H9 (cell line): Measurements from ENCODE around the gene CHD6. TPM values are rescaled to one million over a fixed set of nuclear protein-coding genes. Genes with fewer than 3 reads are reported as not detected.

Source experiments
- DNase-seq: peaks from one replicate; pipeline ENCODE4 v3.0.0-alpha.2; 2017
- H2AFZ ChIP-seq: one replicate; pipeline ENCODE4 v1.6.1; 2013; ENCODE audit warnings: mild to moderate bottlenecking, low read length, control low read depth, moderate library complexity
- H2AK5ac ChIP-seq: 2 replicates; pipeline ENCODE4 v1.6.1; 2013; ENCODE audit warnings: low read length, control low read depth, mixed read lengths; ENCODE audit not compliant: insufficient read length
- H2BK120ac ChIP-seq: one replicate; pipeline ENCODE4 v1.6.1; 2013; ENCODE audit warnings: low read depth, mild to moderate bottlenecking, low read length, control low read depth, inconsistent platforms; ENCODE audit not compliant: poor library complexity, severe bottlenecking
- H2BK12ac ChIP-seq: 2 replicates; pipeline ENCODE4 v1.6.1; 2013; ENCODE audit warnings: low read length, control low read depth, mixed read lengths, low read depth; ENCODE audit not compliant: insufficient read length
- H2BK15ac ChIP-seq: 2 replicates; pipeline ENCODE4 v1.6.1; 2013; ENCODE audit warnings: low read depth, low read length, control low read depth
- H2BK20ac ChIP-seq: one replicate; pipeline ENCODE4 v1.6.1; 2013; ENCODE audit warnings: low read depth, mild to moderate bottlenecking, low read length, control low read depth, inconsistent platforms; ENCODE audit not compliant: poor library complexity, severe bottlenecking
- H2BK5ac ChIP-seq: 2 replicates; pipeline ENCODE4 v1.6.1; 2013; ENCODE audit warnings: low read length, control low read depth, mixed read lengths; ENCODE audit not compliant: insufficient read length
- H3K14ac ChIP-seq: 2 replicates; pipeline ENCODE4 v1.6.1; 2013; ENCODE audit warnings: low read length, control low read depth; ENCODE audit not compliant: insufficient read depth
- H3K18ac ChIP-seq: 2 replicates; pipeline ENCODE4 v1.6.1; 2013; ENCODE audit warnings: low read depth, mild to moderate bottlenecking, mixed read lengths, low read length, control low read depth; ENCODE audit not compliant: insufficient read length
- H3K23ac ChIP-seq: 2 replicates; pipeline ENCODE4 v1.6.1; 2013; ENCODE audit warnings: low read length, control low read depth, mixed read lengths, low read depth; ENCODE audit not compliant: insufficient read length
- H3K23me2 ChIP-seq: 2 replicates; pipeline ENCODE4 v1.6.1; 2013; ENCODE audit warnings: low read depth, mild to moderate bottlenecking, mixed read lengths, low read length, control low read depth; ENCODE audit not compliant: insufficient read length, poor library complexity, severe bottlenecking
- H3K27ac ChIP-seq: 2 replicates; pipeline ENCODE4 v1.5.1; 2013; ENCODE audit warnings: low read length, control low read depth, mixed read lengths, low read depth; ENCODE audit not compliant: insufficient read length
- H3K27me3 ChIP-seq: 2 replicates; pipeline ENCODE4 v1.6.1; 2013; ENCODE audit warnings: low read length, control low read depth, inconsistent platforms; ENCODE audit not compliant: insufficient read depth
- H3K4ac ChIP-seq: 2 replicates; pipeline ENCODE4 v1.6.1; 2013; ENCODE audit warnings: low read depth, mild to moderate bottlenecking, control low read depth, inconsistent platforms, low read length, moderate library complexity
- H3K4me1 ChIP-seq: 2 replicates; pipeline ENCODE4 v1.6.1; 2013; ENCODE audit warnings: low read length, control low read depth, inconsistent platforms; ENCODE audit not compliant: insufficient read depth
- H3K4me2 ChIP-seq: 2 replicates; pipeline ENCODE4 v1.6.1; 2013; ENCODE audit warnings: low read length, control low read depth, mixed read lengths; ENCODE audit not compliant: insufficient read length, insufficient read depth
- H3K56ac ChIP-seq: 2 replicates; pipeline ENCODE4 v1.6.1; 2013; ENCODE audit warnings: low read depth, mild to moderate bottlenecking, mixed read lengths, low read length, control low read depth; ENCODE audit not compliant: insufficient read length
- H3K79me1 ChIP-seq: 2 replicates; pipeline ENCODE4 v1.6.1; 2013; ENCODE audit warnings: low read depth, mild to moderate bottlenecking, moderate library complexity, low read length, control low read depth, inconsistent platforms; ENCODE audit not compliant: insufficient read depth, poor library complexity, severe bottlenecking
- H3K79me2 ChIP-seq: 2 replicates; pipeline ENCODE4 v1.6.1; 2013; ENCODE audit warnings: low read length, control low read depth, inconsistent platforms; ENCODE audit not compliant: insufficient read depth
- H3K9ac ChIP-seq: 2 replicates; pipeline ENCODE4 v1.6.1; 2013; ENCODE audit warnings: low read length, control low read depth, mixed read lengths; ENCODE audit not compliant: insufficient read length; ENCODE audit errors: extremely low read depth
- H3K9me3 ChIP-seq: one replicate; pipeline ENCODE4 v1.6.1; 2013; ENCODE audit warnings: low read depth, low read length, inconsistent platforms; ENCODE audit not compliant: control insufficient read depth
- H3T11ph ChIP-seq: one replicate; pipeline ENCODE4 v1.6.1; 2013; ENCODE audit warnings: mild to moderate bottlenecking, low read length, control low read depth, inconsistent platforms
- H4K20me1 ChIP-seq: one replicate; pipeline ENCODE4 v1.6.1; 2013; ENCODE audit not compliant: control insufficient read depth, insufficient read length, insufficient read depth
- H4K5ac ChIP-seq: 2 replicates; pipeline ENCODE4 v1.6.1; 2013; ENCODE audit warnings: low read depth, mild to moderate bottlenecking, mixed read lengths, low read length, control low read depth; ENCODE audit not compliant: insufficient read length
- H4K8ac ChIP-seq: replicated peaks from 2 replicates; pipeline ENCODE4 v1.6.1; 2013; ENCODE audit warnings: low read length, control low read depth, mixed read lengths, low read depth; ENCODE audit not compliant: insufficient read length
- H4K91ac ChIP-seq: 2 replicates; pipeline ENCODE4 v1.6.1; 2013; ENCODE audit warnings: low read depth, mild to moderate bottlenecking, moderate library complexity, mixed read lengths, low read length, control low read depth; ENCODE audit not compliant: insufficient read length
- H3K27ac Mint-ChIP-seq, 3 experiments: 2 replicates in 2 of 3; 3 replicates in 1 of 3; pipeline ENCODE4 v1.8.0; 2020 to 2021; ENCODE audit warnings: mixed read lengths in 3 of 3, mild to moderate bottlenecking in 1 of 3, moderate library complexity in 1 of 3
- H3K27me3 Mint-ChIP-seq: 2 replicates; pipeline ENCODE4 v1.8.0; 2021; ENCODE audit warnings: low read depth, mild to moderate bottlenecking, moderate library complexity, mixed read lengths
- H3K36me3 Mint-ChIP-seq, 3 experiments: 2 replicates in 2 of 3; 3 replicates in 1 of 3; pipeline ENCODE4 v1.8.0; 2020 to 2021; ENCODE audit warnings: low read depth in 3 of 3, mixed read lengths in 3 of 3; ENCODE audit not compliant: insufficient read depth in 1 of 3
- H3K4me1 Mint-ChIP-seq, 2 experiments: 2 replicates each; pipeline ENCODE4 v1.8.0; 2020; ENCODE audit warnings: mixed read lengths in 2 of 2
- H3K4me3 Mint-ChIP-seq, 2 experiments: 2 replicates in 1 of 2; 3 replicates in 1 of 2; pipeline ENCODE4 v1.8.0; 2020 to 2021; ENCODE audit warnings: mild to moderate bottlenecking in 2 of 2, mixed read lengths in 2 of 2, moderate library complexity in 1 of 2
- H3K9me3 Mint-ChIP-seq, 2 experiments: 2 replicates in 1 of 2; 3 replicates in 1 of 2; pipeline ENCODE4 v1.8.0; 2020; ENCODE audit warnings: mild to moderate bottlenecking in 2 of 2, mixed read lengths in 2 of 2, moderate library complexity in 1 of 2
- CTCF ChIP-seq: fragments of 200-600 bp; sonication (generic); conservative IDR thresholded peaks from 3 replicates; pipeline ENCODE4 v1.8.0; 2021; ENCODE audit warnings: antibody characterized with exemption, mild to moderate bottlenecking
- WGBS: extraction: QIAGEN DNeasy Blood & Tissue Kit; methylation state at CpG from one replicate; pipeline ENCODE4 v1.1.7; 2013; ENCODE audit warnings: missing lambda C conversion rate, low lambda C conversion rate, mixed read lengths; ENCODE audit not compliant: insufficient read length; ENCODE audit errors: extremely low coverage; 5-methylcytosine and 5-hydroxymethylcytosine counted together
- total RNA-seq: library from RNA; stranded (reverse); gene quantifications from 2 replicates; pipeline ENCODE4 v1.2.1, GENCODE V29; 2021

Gene CHD6
- total RNA-seq, 1 experiment from 2014 or later = 51.5 TPM

- Histone ChIP-seq H3K27ac (no peak overlapping the region), H2AK5ac (no peak overlapping the region), H2BK20ac (no peak overlapping the region), H3K4me2 (peak overlapping the region; percentile 63), H3K9me3 (no peaks in the 10 kb centered on the region), H3K79me1 (peaks cover 4% of the 10 kb centered on the region), H2BK15ac (no peak overlapping the region), H3K9ac (no peak overlapping the region), H2BK120ac (no peak overlapping the region), H4K91ac (no peak overlapping the region), H3K56ac (no peak overlapping the region), H3K4ac (no peak overlapping the region), H3T11ph (no peak overlapping the region), H3K23ac (no peak overlapping the region), H3K18ac (no peak overlapping the region), H3K79me2 (peaks cover 26% of the 10 kb centered on the region; the same call in 1 of the 2 replicates), H2AFZ (no peak overlapping the region), H3K14ac (no peak overlapping the region), H4K8ac (no peak overlapping the region), H4K5ac (no peak overlapping the region), H3K23me2 (peaks cover 9% of the 10 kb centered on the region), H2BK5ac (no peak overlapping the region), H3K27me3 (no peaks in the 10 kb centered on the region), H3K4me1 (peaks cover 3% of the 10 kb centered on the region; the same call in 1 of the 2 replicates), H4K20me1 (no peaks in the 10 kb centered on the region), H2BK12ac (no peak overlapping the region)
- Mint-ChIP-seq H3K27ac (no peak overlapping the region), H3K9me3 (no peaks in the 10 kb centered on the region), H3K27me3 (peaks cover 1% of the 10 kb centered on the region), H3K4me1 (peaks cover 38 to 39% of the 10 kb centered on the region in 2 experiments), H3K4me3 (peak overlapping the region; percentile 76 to 88), H3K36me3 (no peaks in the 10 kb centered on the region)
- no peak for DNase-seq
- no peak for TF ChIP-seq CTCF
- no CpG with 5 or more reads among the region's 5 CpGs for WGBS
These were observed 1.4 kb upstream of the CHD6 start for GRCh38 chr20:41619360-41620100.
